Forelimb muscle (tissue), 1 donor: ENCODE data around the gene DCDC1. TPM values are rescaled to one million over a fixed set of nuclear protein-coding genes. Genes with fewer than 3 reads are reported as not detected.

Experiments
- DNase-seq: peaks from one replicate; pipeline ENCODE4 v3.0.0-alpha.2; 2013; ENCODE audit warnings: low read depth
- polyA plus RNA-seq: library from polyadenylated mRNA; unstranded; fragments of 120-200 nt; gene quantifications from one replicate; pipeline ENCODE4 v1.2.1, GENCODE V29; 2013; ENCODE audit not compliant: insufficient read length

DCDC1 gene
- polyA plus RNA-seq, 1 donor: 0.29 TPM

DNA sequence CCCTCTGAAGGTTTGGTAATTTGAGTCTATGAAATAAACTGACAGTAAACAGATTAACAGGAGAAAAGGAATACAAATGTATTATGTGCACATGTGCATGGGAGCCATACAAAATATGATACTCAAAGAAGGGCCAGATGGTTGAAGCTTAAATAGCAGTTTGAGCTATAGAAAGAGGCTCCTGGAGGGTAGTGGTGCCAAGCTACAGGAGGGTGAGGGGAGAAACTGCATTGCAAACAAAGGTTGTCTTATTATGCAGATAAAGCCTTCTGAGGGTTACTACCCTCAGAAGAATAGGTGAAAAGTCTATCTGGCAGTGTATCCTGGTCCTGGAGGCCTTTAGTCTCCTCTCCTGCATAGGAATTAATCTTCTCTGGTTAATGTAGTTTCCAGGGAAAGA lies 516.1 kb downstream of the DCDC1 start:
- DNase-seq: no peak

DNA sequence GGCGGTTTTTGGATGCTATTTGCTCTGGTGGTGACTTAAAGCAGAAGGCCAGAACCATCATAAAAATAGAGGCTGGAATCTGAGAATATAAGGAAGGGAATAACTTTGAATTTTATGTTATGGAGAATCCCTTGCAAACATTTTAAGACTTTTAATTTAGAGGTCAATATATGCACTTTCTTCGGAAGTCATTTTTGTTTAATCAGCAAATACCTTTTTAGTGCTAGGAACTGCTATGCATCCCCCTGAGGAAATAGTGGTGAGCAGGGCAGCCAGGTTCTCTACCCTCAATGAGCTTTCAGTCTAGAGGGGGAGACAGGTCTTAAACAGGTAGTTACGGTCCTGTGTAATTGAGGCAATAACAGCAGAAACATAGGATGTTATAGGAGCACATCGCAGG lies 516.9 kb downstream of the DCDC1 start:
- DNase-seq: no peak

GRCh38 chr11:30852091-30852490 lies 517.4 kb downstream of the DCDC1 start:
- DNase-seq: no peak

DNA sequence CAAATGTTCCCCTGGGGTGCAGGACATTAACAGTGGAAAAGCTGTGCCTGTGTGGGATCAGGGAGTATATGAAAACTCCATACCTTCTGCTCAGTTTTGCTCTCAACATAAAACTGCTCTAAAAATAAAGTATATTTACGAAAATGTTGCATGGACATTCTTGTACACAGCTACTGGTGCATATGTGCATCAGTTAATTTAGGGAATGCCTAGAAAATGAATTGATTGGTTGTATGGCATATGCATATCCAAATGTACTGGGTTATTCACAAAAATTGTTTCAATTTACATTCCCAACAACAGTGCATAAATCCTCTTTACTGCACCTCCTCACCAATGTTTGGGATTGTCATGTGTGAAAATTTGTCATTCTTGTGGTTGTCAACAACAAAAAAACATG lies 532.3 kb downstream of the DCDC1 start:
- no peak for DNase-seq

- no peak for DNase-seq
Measured at GRCh38 chr11:30832831-30833230, 536.7 kb downstream of the DCDC1 start.

DNA sequence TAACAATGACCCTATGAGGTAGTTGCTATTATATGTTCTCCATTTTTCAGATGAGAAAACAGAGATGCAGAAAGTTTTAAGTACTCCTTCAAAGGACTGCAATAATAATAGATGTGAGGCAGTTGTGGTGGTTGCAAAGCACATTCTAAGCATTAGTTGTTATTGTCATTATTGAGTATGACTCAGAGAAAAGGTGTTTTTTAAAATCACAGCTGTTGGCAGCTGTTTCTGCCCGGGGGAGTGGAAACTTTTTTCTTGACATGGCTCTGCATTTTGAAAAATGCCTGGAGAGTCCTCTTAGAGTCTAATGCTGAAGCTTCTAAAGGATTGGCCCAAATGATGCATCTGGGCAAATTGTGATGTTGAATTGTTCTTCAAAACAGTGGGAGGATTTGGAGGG lies 538.9 kb downstream of the DCDC1 start:
- DNase-seq: no peak

GRCh38 chr11:30826911-30827310 lies 542.6 kb downstream of the DCDC1 start:
- DNase-seq: no peak

DNA sequence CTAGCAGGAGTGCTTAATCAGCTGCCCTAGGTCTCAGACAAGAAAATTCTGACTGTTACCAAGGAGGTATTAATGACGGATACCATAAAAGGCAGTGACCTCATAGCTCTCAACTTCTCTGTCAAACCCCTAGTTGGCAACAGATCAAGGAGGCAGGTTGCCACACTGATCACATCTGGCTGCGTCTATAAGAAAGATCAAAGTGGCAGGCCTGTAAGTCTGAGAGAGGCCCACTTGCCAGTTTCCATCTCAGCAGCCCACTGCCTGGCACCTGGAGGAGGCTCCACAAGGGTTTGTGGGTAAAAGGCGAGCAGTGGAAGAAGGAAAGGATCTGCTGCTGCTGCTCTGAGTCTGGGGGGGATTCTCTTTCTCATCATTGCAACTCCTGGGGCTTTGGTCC lies 543.8 kb downstream of the DCDC1 start:
- DNase-seq: no peak

GRCh38 chr11:30823119-30823518 lies 546.4 kb downstream of the DCDC1 start:
- no peak for DNase-seq

DNA sequence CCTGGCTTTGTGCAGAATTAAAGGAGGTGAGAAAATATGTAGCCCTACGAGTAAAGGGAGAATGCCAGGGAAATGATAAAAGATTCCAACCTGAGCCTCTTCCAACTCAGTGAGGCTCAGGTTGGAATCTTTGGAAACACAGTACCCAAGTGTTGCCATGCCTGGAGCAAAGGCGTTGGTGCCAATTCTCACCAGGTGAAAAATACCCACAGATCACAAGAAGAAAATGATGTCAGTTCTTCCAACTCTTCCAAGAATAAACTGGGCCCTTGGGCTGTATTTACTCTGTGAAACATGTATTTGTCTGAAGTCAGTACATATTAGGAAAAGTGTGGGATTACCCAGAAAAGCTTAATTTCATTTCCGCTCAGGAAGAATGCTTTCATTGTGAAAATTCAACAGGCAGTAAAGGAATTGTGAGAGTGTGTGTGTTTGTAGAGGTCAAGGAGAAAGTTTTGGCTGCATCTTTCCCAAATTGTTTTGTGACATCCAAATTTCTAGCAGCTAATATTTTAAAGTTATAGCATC lies 548.0 kb downstream of the DCDC1 start:
- DNase-seq: no peak

GRCh38 chr11:30818721-30819120 lies 550.8 kb downstream of the DCDC1 start:
- DNase-seq: no peak

DNA sequence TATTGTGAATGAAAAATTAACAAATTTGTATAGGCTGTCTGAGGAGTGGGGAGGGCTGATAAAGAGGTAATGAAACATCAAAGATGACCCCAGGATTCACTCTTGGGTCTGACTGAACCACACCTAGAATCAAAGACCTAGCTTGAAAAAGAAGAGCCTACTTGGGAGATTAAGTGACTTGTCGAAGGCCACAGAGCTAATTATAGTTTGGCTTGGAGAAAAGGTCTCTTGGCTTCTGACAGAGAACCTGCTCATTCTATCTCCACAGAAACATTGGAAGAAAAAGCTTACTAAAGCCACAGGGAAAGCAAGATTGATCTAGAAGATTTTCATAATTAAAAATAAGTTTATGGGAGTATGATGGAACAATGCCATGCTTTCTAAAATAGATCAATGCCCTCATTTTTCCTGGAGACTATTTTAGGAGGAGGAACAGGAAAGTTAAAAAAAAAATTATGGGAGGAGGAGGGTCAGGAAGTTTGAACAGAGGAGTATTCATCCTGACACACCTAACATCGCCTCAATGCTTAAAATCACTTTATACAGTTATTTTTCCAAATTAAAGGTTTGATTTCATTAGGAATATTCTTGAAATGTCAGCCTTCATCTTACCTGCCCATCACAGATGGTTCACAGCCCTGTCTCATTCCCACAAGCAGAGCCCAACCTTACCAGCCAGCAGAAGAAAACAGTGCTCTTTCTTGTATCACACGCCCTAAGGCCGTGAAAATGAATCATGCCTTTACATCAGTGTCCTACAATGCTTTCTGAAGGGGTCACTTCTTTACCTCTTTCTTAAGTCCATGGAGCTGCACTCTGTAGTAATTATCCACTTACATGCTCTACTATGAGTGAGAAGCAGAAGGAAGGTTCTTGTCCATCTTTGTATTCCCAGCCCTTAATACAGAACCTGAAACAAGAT lies 552.3 kb downstream of the DCDC1 start:
- DNase-seq: no peak

- no peak for DNase-seq
Measured at GRCh38 chr11:30815619-30816018, 553.9 kb downstream of the DCDC1 start.

- no peak for DNase-seq
Measured at GRCh38 chr11:30814737-30815136, 554.8 kb downstream of the DCDC1 start.

Other genes with a start within 250 kb of the DCDC1 start
- gene DNAJC24, start 121 bp upstream of the DCDC1 start, polyA plus RNA-seq: 16.6 TPM
- gene IMMP1L, start 139.9 kb upstream of the DCDC1 start, polyA plus RNA-seq: 24.0 TPM
- 17.4 TPM for gene ELP4, start 140.0 kb upstream of the DCDC1 start, polyA plus RNA-seq